Neural cell (in vitro differentiated cells): Measurements from ENCODE around the gene NRXN2. TPM values are rescaled to one million over a fixed set of nuclear protein-coding genes. Genes with fewer than 3 reads are reported as not detected.

Experiments
- H2AFZ ChIP-seq: fragments of 200-600, 300-800 bp; sonication (generic), shearing (Covaris generic); 2 replicates; pipeline ENCODE4 v1.6.0; 2014; ENCODE audit warnings: low read depth, mild to moderate bottlenecking, antibody characterized with exemption, low read length, moderate library complexity
- H3F3A ChIP-seq: fragments of 200-600 bp; shearing (Covaris generic); 2 replicates; pipeline ENCODE4 v1.6.1; 2016; ENCODE audit warnings: mild to moderate bottlenecking, moderate library complexity, mixed read lengths, antibody characterized with exemption, low read length; ENCODE audit not compliant: insufficient read depth, poor library complexity, severe bottlenecking
- H3K27ac ChIP-seq: fragments of 200-600, 300-800 bp; sonication (generic), shearing (Covaris generic); 2 replicates; pipeline ENCODE4 v1.5.1; 2014; ENCODE audit warnings: mild to moderate bottlenecking, low read length, moderate library complexity
- H3K27me3 ChIP-seq: fragments of 300-800, 200-600 bp; sonication (generic), shearing (Covaris generic); 2 replicates; pipeline ENCODE4 v1.6.0; 2014; ENCODE audit warnings: mild to moderate bottlenecking, low read depth, low read length, moderate library complexity; ENCODE audit not compliant: insufficient read depth
- H3K36me3 ChIP-seq: fragments of 300-800, 200-600 bp; sonication (generic), shearing (Covaris generic); 2 replicates; pipeline ENCODE4 v1.5.1; 2014; ENCODE audit warnings: mild to moderate bottlenecking, antibody characterized with exemption, low read length, moderate library complexity; ENCODE audit not compliant: insufficient read depth
- H3K4me2 ChIP-seq: fragments of 300-800, 200-600 bp; sonication (generic), shearing (Covaris generic); 2 replicates; pipeline ENCODE4 v1.6.0; 2014; ENCODE audit warnings: mild to moderate bottlenecking, low read length
- H3K4me3 ChIP-seq: fragments of 300-800, 200-600 bp; sonication (generic), shearing (Covaris generic); 2 replicates; pipeline ENCODE4 v1.5.1; 2014; ENCODE audit warnings: mild to moderate bottlenecking, low read length, moderate library complexity
- H3K79me2 ChIP-seq: fragments of 200-600 bp; shearing (Covaris generic); replicated peaks from 2 replicates; pipeline ENCODE4 v1.6.0; 2014; ENCODE audit warnings: mild to moderate bottlenecking, low read length, moderate library complexity; ENCODE audit not compliant: insufficient read depth
- H3K9ac ChIP-seq: fragments of 300-800, 200-600 bp; sonication (generic), shearing (Covaris generic); 2 replicates; pipeline ENCODE4 v1.6.1; 2016; ENCODE audit warnings: mild to moderate bottlenecking, low read length, mixed read lengths
- H3K9me2 ChIP-seq: fragments of 200-600 bp; shearing (Covaris generic); 2 replicates; pipeline ENCODE4 v1.6.1; 2016; ENCODE audit warnings: mild to moderate bottlenecking, low read length, mixed read lengths; ENCODE audit not compliant: insufficient read depth
- H3K9me3 ChIP-seq: fragments of 200-600, 300-800 bp; sonication (generic), shearing (Covaris generic); 2 replicates; pipeline ENCODE4 v1.6.1; 2016; ENCODE audit warnings: mild to moderate bottlenecking, mixed run types, low read length, moderate library complexity, mixed read lengths
- H4K20me1 ChIP-seq: fragments of 200-600 bp; shearing (Covaris generic); 2 replicates; pipeline ENCODE4 v1.6.1; 2016; ENCODE audit warnings: mild to moderate bottlenecking, mixed run types; ENCODE audit not compliant: insufficient read depth
- CTCF ChIP-seq: fragments of 450-650 bp; IDR thresholded peaks from 2 replicates; pipeline ENCODE4 v1.5.1; 2014; ENCODE audit warnings: antibody characterized with exemption, mild to moderate bottlenecking, moderate library complexity; ENCODE audit not compliant: poor library complexity, severe bottlenecking
- EP300 ChIP-seq: fragments of 450-650 bp; conservative IDR thresholded peaks from 2 replicates; pipeline ENCODE4 v1.6.1; 2014; ENCODE audit warnings: antibody characterized with exemption, mild to moderate bottlenecking, moderate library complexity; ENCODE audit not compliant: poor library complexity, severe bottlenecking
- EZH2 ChIP-seq: fragments of 200-600, 300-800 bp; shearing (Covaris generic), sonication (generic); IDR thresholded peaks from 2 replicates; pipeline ENCODE4 v1.6.1; 2014; ENCODE audit warnings: antibody characterized with exemption, low read length, borderline replicate concordance, mild to moderate bottlenecking; ENCODE audit not compliant: insufficient read depth, poor library complexity, severe bottlenecking
- MXI1 ChIP-seq: fragments of 450-650 bp; conservative IDR thresholded peaks from 2 replicates; pipeline ENCODE4 v1.6.1; 2014; ENCODE audit warnings: antibody characterized with exemption, mild to moderate bottlenecking; ENCODE audit not compliant: poor library complexity, severe bottlenecking
- POLR2AphosphoS5 ChIP-seq: IDR thresholded peaks from 2 replicates; pipeline ENCODE4 v1.6.1; 2012
- RAD21 ChIP-seq: fragments of 450-650 bp; conservative IDR thresholded peaks from 2 replicates; pipeline ENCODE4 v1.6.1; 2014; ENCODE audit warnings: antibody characterized with exemption, mild to moderate bottlenecking, moderate library complexity
- REST ChIP-seq: IDR thresholded peaks from 2 replicates; pipeline ENCODE4 v1.6.1; 2012; ENCODE audit warnings: borderline replicate concordance
- SMC3 ChIP-seq: fragments of 450-650 bp; conservative IDR thresholded peaks from 2 replicates; pipeline ENCODE4 v1.6.1; 2014; ENCODE audit warnings: antibody characterized with exemption, mild to moderate bottlenecking, moderate library complexity; ENCODE audit not compliant: poor library complexity
- TAF1 ChIP-seq: IDR thresholded peaks from 2 replicates; pipeline ENCODE4 v1.6.1; 2012; ENCODE audit warnings: low read depth
- polyA plus RNA-seq: library from polyadenylated mRNA; depleted of rRNA; stranded (reverse); fragments of >200 nt; gene quantifications from 2 replicates; pipeline ENCODE4 v1.2.3, GENCODE V29; 2014

The NRXN2 gene
- polyA plus RNA-seq, 1 donor from 2014 or later = 68.0 TPM

GRCh38 chr11:64728757-64729365, 5.9 kb upstream of the NRXN2 start:
- no peaks in the 10 kb centered on the region for H3K79me2 ChIP-seq
- H3K4me3 ChIP-seq = no peak overlapping the region
- TF ChIP-seq REST (no peak), RAD21 (no peak), SMC3 (no peak), EP300 (no peak)
- H3K4me2 ChIP-seq = no peak overlapping the region
- no peaks in the 10 kb centered on the region for H3K36me3 ChIP-seq
- H3K9ac ChIP-seq = no peak overlapping the region
- no peak overlapping the region for H3K27ac ChIP-seq
- H2AFZ ChIP-seq = no peak overlapping the region
- H3K9me2 ChIP-seq = no peaks in the 10 kb centered on the region
- H3K27me3 ChIP-seq = no peaks in the 10 kb centered on the region
- H3K9me3 ChIP-seq = no peaks in the 10 kb centered on the region
- no peaks in the 10 kb centered on the region for H3F3A ChIP-seq
- no peaks in the 10 kb centered on the region for H4K20me1 ChIP-seq

- no peaks in the 10 kb centered on the region for H3K36me3 ChIP-seq
- no peak overlapping the region for H3K27ac ChIP-seq
- H3K4me2 ChIP-seq = no peak overlapping the region
- H3K9ac ChIP-seq = no peak overlapping the region
- H3F3A ChIP-seq = no peaks in the 10 kb centered on the region
- no peaks in the 10 kb centered on the region for H3K27me3 ChIP-seq
- peaks cover 6% of the 10 kb centered on the region for H3K79me2 ChIP-seq
- H3K4me3 ChIP-seq = no peak overlapping the region
- no peaks in the 10 kb centered on the region for H3K9me3 ChIP-seq
- H4K20me1 ChIP-seq = no peaks in the 10 kb centered on the region
- no peaks in the 10 kb centered on the region for H3K9me2 ChIP-seq
- TF ChIP-seq POLR2AphosphoS5 = no peak
- no peak for TF ChIP-seq REST
- TF ChIP-seq EP300 = no peak
- no peak for TF ChIP-seq RAD21
- no peak for TF ChIP-seq TAF1
- no peak for TF ChIP-seq MXI1
- TF ChIP-seq SMC3 = no peak
- no peak for TF ChIP-seq EZH2
- TF ChIP-seq CTCF = no peak
- H2AFZ ChIP-seq = no peak overlapping the region
Measured at GRCh38 chr11:64726867-64727530, 4.0 kb upstream of the NRXN2 start.
